Measurements from ENCODE around the gene BICDL1.

Gene BICDL1

GRCh38 chr12:120121766-120122293, 132.8 kb downstream of the BICDL1 start:
- no peak for DNase-seq (ENCODE audit: low read depth in 2 of 3, low spot score in 2 of 3)

GRCh38 chr12:120125029-120125428, 136.0 kb downstream of the BICDL1 start:
- no peak for DNase-seq (ENCODE audit: low read depth in 2 of 3, low spot score in 2 of 3)

- DNase-seq (ENCODE audit: low read depth in 2 of 3, low spot score in 2 of 3) = no peak
Measured at GRCh38 chr12:120125792-120126634, 137.0 kb downstream of the BICDL1 start.

GRCh38 chr12:120126635-120127005, 137.6 kb downstream of the BICDL1 start:
- DNase-seq (ENCODE audit: low read depth in 2 of 3, low spot score in 2 of 3) = no peak

- no peak for DNase-seq (ENCODE audit: low read depth in 2 of 3, low spot score in 2 of 3)
Measured at GRCh38 chr12:120130011-120130410, 141.0 kb downstream of the BICDL1 start.

GRCh38 chr12:120131116-120131515, 142.1 kb downstream of the BICDL1 start:
- DNase-seq (ENCODE audit: low read depth in 2 of 3, low spot score in 2 of 3) = no peak

GRCh38 chr12:120132054-120132836, 143.2 kb downstream of the BICDL1 start:
- DNase-seq (ENCODE audit: low read depth in 2 of 3, low spot score in 2 of 3) = no peak

- no peak for DNase-seq (ENCODE audit: low read depth in 2 of 3, low spot score in 2 of 3)
Measured at GRCh38 chr12:120132863-120133385, 143.9 kb downstream of the BICDL1 start.

- DNase-seq (ENCODE audit: low read depth in 2 of 3, low spot score in 2 of 3) = no peak
Measured at GRCh38 chr12:120134307-120134980, 145.4 kb downstream of the BICDL1 start.

- DNase-seq (ENCODE audit: low read depth in 2 of 3, low spot score in 2 of 3) = no peak
Measured at GRCh38 chr12:120136093-120136770, 147.2 kb downstream of the BICDL1 start.

- DNase-seq (ENCODE audit: low read depth in 2 of 3, low spot score in 2 of 3) = no peak
Measured at GRCh38 chr12:120137833-120138232, 148.8 kb downstream of the BICDL1 start.

GRCh38 chr12:120138366-120138765, 149.3 kb downstream of the BICDL1 start:
- DNase-seq (ENCODE audit: low read depth in 2 of 3, low spot score in 2 of 3) = no peak

GRCh38 chr12:120139958-120140357, 150.9 kb downstream of the BICDL1 start:
- DNase-seq (ENCODE audit: low read depth in 2 of 3, low spot score in 2 of 3) = no peak

GRCh38 chr12:120140603-120141002, 151.6 kb downstream of the BICDL1 start:
- no peak for DNase-seq (ENCODE audit: low read depth in 2 of 3, low spot score in 2 of 3)

GRCh38 chr12:120141336-120141735, 152.3 kb downstream of the BICDL1 start:
- DNase-seq (ENCODE audit: low read depth in 2 of 3, low spot score in 2 of 3) = no peak

GRCh38 chr12:120142231-120142877, 153.3 kb downstream of the BICDL1 start:
- no peak for DNase-seq (ENCODE audit: low read depth in 2 of 3, low spot score in 2 of 3)
